ENCODE results near the gene STXBP3.

- TF ChIP-seq REST (IDR thresholded peaks at IDR 0.05; ENCODE audit: low read depth, low read length) (no peak), USF1 (IDR thresholded peaks at IDR 0.05; ENCODE audit: borderline replicate concordance, low read depth) (no peak), ELF1 (IDR thresholded peaks at IDR 0.05) (no peak), FOXM1 (IDR thresholded peaks at IDR 0.05; ENCODE audit: low read depth) (no peak), EZH2phosphoT487 (IDR thresholded peaks at IDR 0.05; ENCODE audit: borderline replicate concordance, low read depth) (no peak), POLR2AphosphoS5 (IDR thresholded peaks at IDR 0.05; ENCODE audit: low read depth, low read length) (no peak)
- TF ChIP-seq, protein P1, sequence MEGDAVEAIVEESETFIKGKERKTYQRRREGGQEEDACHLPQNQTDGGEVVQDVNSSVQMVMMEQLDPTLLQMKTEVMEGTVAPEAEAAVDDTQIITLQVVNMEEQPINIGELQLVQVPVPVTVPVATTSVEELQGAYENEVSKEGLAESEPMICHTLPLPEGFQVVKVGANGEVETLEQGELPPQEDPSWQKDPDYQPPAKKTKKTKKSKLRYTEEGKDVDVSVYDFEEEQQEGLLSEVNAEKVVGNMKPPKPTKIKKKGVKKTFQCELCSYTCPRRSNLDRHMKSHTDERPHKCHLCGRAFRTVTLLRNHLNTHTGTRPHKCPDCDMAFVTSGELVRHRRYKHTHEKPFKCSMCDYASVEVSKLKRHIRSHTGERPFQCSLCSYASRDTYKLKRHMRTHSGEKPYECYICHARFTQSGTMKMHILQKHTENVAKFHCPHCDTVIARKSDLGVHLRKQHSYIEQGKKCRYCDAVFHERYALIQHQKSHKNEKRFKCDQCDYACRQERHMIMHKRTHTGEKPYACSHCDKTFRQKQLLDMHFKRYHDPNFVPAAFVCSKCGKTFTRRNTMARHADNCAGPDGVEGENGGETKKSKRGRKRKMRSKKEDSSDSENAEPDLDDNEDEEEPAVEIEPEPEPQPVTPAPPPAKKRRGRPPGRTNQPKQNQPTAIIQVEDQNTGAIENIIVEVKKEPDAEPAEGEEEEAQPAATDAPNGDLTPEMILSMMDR (IDR thresholded peaks at IDR 0.05), result no peak
These were observed 77.6 kb downstream of the STXBP3 start for GRCh38 chr1:108824051-108824450.
